ENCODE measurements around the gene RAD51B. TPM values are rescaled to one million over a fixed set of nuclear protein-coding genes. Genes with fewer than 3 reads are reported as not detected.
A peak's percentile ranks its signal among the peaks of the same experiment; 100 is the strongest.

RAD51B gene
- total and polyA plus RNA-seq, 8 donors = 10.8 to 18.3 (median 14.1) TPM

DNA sequence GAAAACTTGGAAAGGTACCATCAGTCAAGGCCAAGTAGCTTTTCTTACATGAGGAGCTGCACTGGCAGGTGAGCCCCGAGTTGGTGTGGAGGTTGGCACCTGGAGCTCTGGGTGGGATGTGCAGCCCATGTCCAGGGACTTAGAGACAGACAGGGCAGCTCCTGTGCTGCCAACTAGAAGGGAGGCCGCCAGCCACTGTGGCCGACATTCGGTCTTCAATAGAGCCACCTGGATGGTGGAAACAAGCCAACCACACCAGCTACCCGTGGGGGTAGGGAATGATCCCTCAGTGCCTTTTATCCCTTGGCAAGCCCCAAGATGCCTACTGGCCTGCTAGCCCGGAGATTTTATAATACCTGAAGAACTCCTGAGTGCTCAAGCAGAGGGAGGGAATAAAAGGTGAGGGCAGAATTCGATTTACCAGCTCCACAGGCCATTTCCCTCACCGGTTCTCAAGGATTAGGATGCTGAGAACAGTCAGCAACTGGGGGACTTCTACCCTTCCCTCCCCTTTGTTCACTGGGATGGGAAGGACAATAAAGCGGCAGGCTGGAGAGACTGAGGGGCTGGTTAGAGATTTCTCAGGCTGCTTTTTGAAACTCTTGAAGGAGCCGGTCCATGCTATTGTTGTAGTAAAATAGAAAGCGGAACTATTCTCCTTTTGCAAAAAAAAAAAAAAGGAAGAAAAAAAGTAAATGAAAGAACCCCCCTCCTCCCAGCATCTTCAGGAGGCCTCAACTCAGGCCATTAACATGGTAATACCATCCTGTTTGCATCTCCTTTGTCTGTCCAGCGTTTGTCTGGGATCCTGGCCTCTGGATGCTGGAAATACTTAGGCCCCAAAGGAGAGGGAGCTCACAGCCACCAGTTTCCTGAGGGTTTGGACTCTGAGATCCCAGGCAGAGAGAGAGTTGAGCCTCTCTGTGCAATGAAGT is 651.7 kb downstream of the RAD51B start:
- no peak for ATAC-seq
- intact Hi-C loops (cut with DNase I) = no loop called here

GRCh38 chr14:68471964-68472508 is 652.5 kb downstream of the RAD51B start:
- TF ChIP-seq, protein P1, sequence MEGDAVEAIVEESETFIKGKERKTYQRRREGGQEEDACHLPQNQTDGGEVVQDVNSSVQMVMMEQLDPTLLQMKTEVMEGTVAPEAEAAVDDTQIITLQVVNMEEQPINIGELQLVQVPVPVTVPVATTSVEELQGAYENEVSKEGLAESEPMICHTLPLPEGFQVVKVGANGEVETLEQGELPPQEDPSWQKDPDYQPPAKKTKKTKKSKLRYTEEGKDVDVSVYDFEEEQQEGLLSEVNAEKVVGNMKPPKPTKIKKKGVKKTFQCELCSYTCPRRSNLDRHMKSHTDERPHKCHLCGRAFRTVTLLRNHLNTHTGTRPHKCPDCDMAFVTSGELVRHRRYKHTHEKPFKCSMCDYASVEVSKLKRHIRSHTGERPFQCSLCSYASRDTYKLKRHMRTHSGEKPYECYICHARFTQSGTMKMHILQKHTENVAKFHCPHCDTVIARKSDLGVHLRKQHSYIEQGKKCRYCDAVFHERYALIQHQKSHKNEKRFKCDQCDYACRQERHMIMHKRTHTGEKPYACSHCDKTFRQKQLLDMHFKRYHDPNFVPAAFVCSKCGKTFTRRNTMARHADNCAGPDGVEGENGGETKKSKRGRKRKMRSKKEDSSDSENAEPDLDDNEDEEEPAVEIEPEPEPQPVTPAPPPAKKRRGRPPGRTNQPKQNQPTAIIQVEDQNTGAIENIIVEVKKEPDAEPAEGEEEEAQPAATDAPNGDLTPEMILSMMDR (IDR thresholded peaks at IDR 0.05) = no peak
- Histone ChIP-seq H3K9me3 (no peaks in the 10 kb centered on the region), H3K27ac (peak overlapping the region in 1 of 2 donors; percentile 28), H3K36me3 (no peaks in the 10 kb centered on the region), H3K4me1 (peaks cover 16 to 68% of the 10 kb centered on the region in 2 donors), H3K27me3 (no peaks in the 10 kb centered on the region), H3K4me3 (no peak overlapping the region)
- DNase-seq (no peak), ATAC-seq (no peak)
- intact Hi-C loops (cut with DNase I) = no loop called here

More for the DNA sequence above, 651.7 kb downstream of the RAD51B start:
- Histone ChIP-seq H3K9me3 (no peaks in the 10 kb centered on the region), H3K4me1 (peaks cover 16 to 68% of the 10 kb centered on the region in 2 donors), H3K4me3 (no peak overlapping the region), H3K27me3 (no peaks in the 10 kb centered on the region), H3K36me3 (no peaks in the 10 kb centered on the region), H3K27ac (peak overlapping the region in 1 of 2 donors; percentile 28)
- DNase-seq = no peak
- TF ChIP-seq, protein P1 (IDR thresholded peaks at IDR 0.05) = no peak

GRCh38 chr14:68473069-68473468 is 653.5 kb downstream of the RAD51B start:
- Histone ChIP-seq H3K4me1 (peaks cover 16 to 65% of the 10 kb centered on the region in 2 donors), H3K27ac (no peak overlapping the region), H3K9me3 (no peaks in the 10 kb centered on the region), H3K4me3 (no peak overlapping the region), H3K36me3 (no peaks in the 10 kb centered on the region), H3K27me3 (no peaks in the 10 kb centered on the region)
- DNase-seq (peak in 1 of 4 donors; percentile 63), ATAC-seq (peak; percentile 59)
- intact Hi-C loops (cut with DNase I) = no loop called here
- TF ChIP-seq, protein P1 (IDR thresholded peaks at IDR 0.05) = no peak

- intact Hi-C loops (cut with DNase I) = no loop called here
- TF ChIP-seq, protein P1 (IDR thresholded peaks at IDR 0.05) = no peak
- Histone ChIP-seq H3K27ac (no peak overlapping the region), H3K4me1 (peaks cover 16 to 59% of the 10 kb centered on the region in 2 donors), H3K27me3 (no peaks in the 10 kb centered on the region), H3K9me3 (no peaks in the 10 kb centered on the region), H3K4me3 (no peak overlapping the region), H3K36me3 (no peaks in the 10 kb centered on the region)
- DNase-seq = no peak
- ATAC-seq = no peak
Measured at GRCh38 chr14:68473794-68474193, 654.2 kb downstream of the RAD51B start.

DNA sequence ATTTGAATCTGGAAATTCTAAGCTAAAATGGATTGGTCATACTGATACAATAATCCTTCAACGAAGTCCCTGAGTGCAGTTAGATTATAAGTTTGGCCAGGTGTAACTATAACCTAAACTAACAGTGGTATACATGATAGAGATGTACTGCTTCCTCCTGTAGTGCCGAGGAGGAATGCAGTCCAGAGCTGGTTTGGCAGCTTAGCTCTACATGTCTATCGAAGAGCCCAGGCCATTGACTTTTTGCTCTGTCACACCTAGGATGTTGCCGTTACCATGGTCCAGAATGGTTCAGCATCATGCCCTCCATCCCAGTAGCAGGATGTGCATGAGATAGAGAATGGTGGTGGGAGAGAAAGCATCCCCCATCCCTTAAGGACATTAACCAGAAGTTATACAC is 655.2 kb downstream of the RAD51B start:
- Histone ChIP-seq H3K36me3 (no peaks in the 10 kb centered on the region), H3K4me3 (no peak overlapping the region), H3K9me3 (no peaks in the 10 kb centered on the region), H3K27ac (no peak overlapping the region), H3K4me1 (peaks cover 16 to 50% of the 10 kb centered on the region in 2 donors), H3K27me3 (no peaks in the 10 kb centered on the region)
- intact Hi-C loops (cut with DNase I) = no loop called here
- DNase-seq (no peak), ATAC-seq (peak; percentile 19)
- TF ChIP-seq, protein P1 (IDR thresholded peaks at IDR 0.05) = no peak

All from left lung (tissue), 10 donors.